Lower leg skin (tissue), 4 donors: ENCODE data around the gene LRRC46. TPM values are rescaled to one million over a fixed set of nuclear protein-coding genes. Genes with fewer than 3 reads are reported as not detected.

Source experiments
- DNase-seq, 2 donors: peaks; one replicate each; pipeline ENCODE4 v3.0.0-alpha.2; 2019; ENCODE audit warnings: low spot score in 2 of 2
- H3K4me3 ChIP-seq: fragments of 200-600 bp; sonication (generic); 2 replicates; pipeline ENCODE4 v1.5.1; 2017; ENCODE audit warnings: mild to moderate bottlenecking, low read depth; ENCODE audit not compliant: poor library complexity, severe bottlenecking
- CTCF ChIP-seq, 3 donors: fragments of 450-650 bp; IDR thresholded peaks; one replicate each; pipeline ENCODE4 v1.5.1; 2016; ENCODE audit warnings: antibody characterized with exemption in 3 of 3, mild to moderate bottlenecking in 3 of 3, moderate library complexity in 2 of 3
- POLR2A ChIP-seq, 2 donors: fragments of 450-650 bp; IDR thresholded peaks; one replicate each; pipeline ENCODE4 v1.6.1; 2016 to 2017; ENCODE audit warnings: antibody characterized with exemption in 2 of 2, mild to moderate bottlenecking in 1 of 2, moderate library complexity in 1 of 2
- WGBS, 2 donors: methylation state at CpG; one replicate each; pipeline ENCODE4 v1.1.5; 2018; 5-methylcytosine and 5-hydroxymethylcytosine counted together
- intact Hi-C: fragments of 100-400 bp; cut with DNase I; formaldehyde crosslinking; loops from one replicate; pipeline ENCODE4 v1.15.0; 2023; ENCODE audit warnings: low total_unique reads
- total RNA-seq, 4 donors: library from RNA; depleted of rRNA; stranded (reverse); fragments of >200 nt; gene quantifications; one replicate each; pipeline ENCODE4 v1.1.0, GENCODE V29; 2016

The LRRC46 gene
- total RNA-seq, 4 donors from 2014 or later, result not detected

- intact Hi-C loops, result loop anchor here (2.0 kb wide), 1 partner anchor 47 kb away; no protein-coding TSS in a partner anchor
- H3K4me3 ChIP-seq, result no peak overlapping the region
- 54 to 58% methylated on average over 16 of the region's 16 CpGs for WGBS, 2 donors
- TF ChIP-seq CTCF (IDR thresholded peaks at IDR 0.05) (peak in 1 of 3 donors; percentile 1), POLR2A (IDR thresholded peaks at IDR 0.05) (no peak)
- no peak for DNase-seq
These were observed 10.2 kb downstream of the LRRC46 start for GRCh38 chr17:47841488-47842291.

- WGBS, 2 donors, result 20 to 21% methylated on average over 3 to 6 of the region's 6 CpGs
- intact Hi-C loops, result no loop called here
- no peak for DNase-seq
- no peak overlapping the region for H3K4me3 ChIP-seq
- TF ChIP-seq POLR2A (IDR thresholded peaks at IDR 0.05) (no peak), CTCF (IDR thresholded peaks at IDR 0.05) (no peak)
These were observed 11.9 kb downstream of the LRRC46 start for GRCh38 chr17:47843391-47843730.

GRCh38 chr17:47844227-47844626, 12.8 kb downstream of the LRRC46 start:
- TF ChIP-seq CTCF (IDR thresholded peaks at IDR 0.05) (no peak), POLR2A (IDR thresholded peaks at IDR 0.05) (no peak)
- DNase-seq, result no peak
- no peak overlapping the region for H3K4me3 ChIP-seq
- intact Hi-C loops, result no loop called here
- 62 to 67% methylated on average over 5 of the region's 5 CpGs for WGBS, 2 donors

- 71 to 78% methylated on average over 4 of the region's 4 CpGs for WGBS, 2 donors
- TF ChIP-seq CTCF (IDR thresholded peaks at IDR 0.05), result no peak
- TF ChIP-seq POLR2A (IDR thresholded peaks at IDR 0.05), result no peak
- H3K4me3 ChIP-seq, result no peak overlapping the region
- intact Hi-C loops, result no loop called here
- DNase-seq, result no peak
These were observed 13.6 kb downstream of the LRRC46 start for GRCh38 chr17:47844814-47845715.

- intact Hi-C loops, result no loop called here
- H3K4me3 ChIP-seq, result no peak overlapping the region
- WGBS, 2 donors, result 71 to 80% methylated on average over 3 of the region's 3 CpGs
- no peak for DNase-seq
- no peak for TF ChIP-seq POLR2A (IDR thresholded peaks at IDR 0.05)
These were observed 14.2 kb downstream of the LRRC46 start for GRCh38 chr17:47845716-47846075.

GRCh38 chr17:47846716-47847340, 15.4 kb downstream of the LRRC46 start:
- 15 to 28% methylated on average over 31 of the region's 31 CpGs for WGBS, 2 donors
- TF ChIP-seq CTCF (IDR thresholded peaks at IDR 0.05), result no peak
- TF ChIP-seq POLR2A (IDR thresholded peaks at IDR 0.05), result no peak
- no peak for DNase-seq
- no peak overlapping the region for H3K4me3 ChIP-seq
- intact Hi-C loops, result no loop called here
